CD14-positive monocyte (primary cell): ENCODE data around the gene NEDD4L. TPM values are rescaled to one million over a fixed set of nuclear protein-coding genes. Genes with fewer than 3 reads are reported as not detected.

ENCODE experiments used
- DNase-seq, 3 donors: peaks; one replicate each; pipeline ENCODE4 v3.0.0-alpha.2; 2011 to 2022
- H2AFZ ChIP-seq: 2 replicates; pipeline ENCODE4 v1.6.0; 2012; ENCODE audit warnings: mild to moderate bottlenecking, low read depth, low read length, inconsistent platforms; ENCODE audit not compliant: insufficient read depth, poor library complexity, severe bottlenecking
- H3K27ac ChIP-seq, 2 donors: 1 replicate in 1 of 2; 2 replicates in 1 of 2; pipeline ENCODE4 v1.5.1; 2012 to 2013; ENCODE audit warnings: low read length in 2 of 2, control low read depth in 1 of 2, inconsistent platforms in 1 of 2, low read depth in 1 of 2, mild to moderate bottlenecking in 1 of 2
- H3K27me3 ChIP-seq, 2 donors: one replicate each; pipeline versions ENCODE4 v1.6.0 to v1.6.1; 2011 to 2013; ENCODE audit warnings: low read length in 2 of 2; ENCODE audit not compliant: control insufficient read depth in 2 of 2, insufficient read depth in 2 of 2
- H3K36me3 ChIP-seq, 2 donors: replicated peaks in 1 of 2; 1 replicate in 1 of 2; 2 replicates in 1 of 2; pipeline versions ENCODE4 v1.5.1 to v1.6.1; 2012 to 2013; ENCODE audit warnings: low read length in 2 of 2, control low read depth in 1 of 2, inconsistent platforms in 1 of 2, mild to moderate bottlenecking in 1 of 2; ENCODE audit not compliant: insufficient read depth in 2 of 2, control insufficient read depth in 1 of 2
- H3K4me1 ChIP-seq, 2 donors: 1 replicate in 1 of 2; 2 replicates in 1 of 2; pipeline versions ENCODE4 v1.5.1 to v1.6.1; 2012 to 2013; ENCODE audit warnings: low read length in 2 of 2, control low read depth in 1 of 2, inconsistent platforms in 1 of 2, mild to moderate bottlenecking in 1 of 2, moderate library complexity in 1 of 2; ENCODE audit not compliant: insufficient read depth in 2 of 2, control insufficient read depth in 1 of 2
- H3K4me2 ChIP-seq: replicated peaks from 2 replicates; pipeline ENCODE3; 2012; ENCODE audit warnings: low read length, moderate library complexity, mild to moderate bottlenecking; ENCODE audit not compliant: poor library complexity, severe bottlenecking; ENCODE audit errors: extremely low read depth
- H3K4me3 ChIP-seq, 3 experiments: fragments of 200-600 bp in 1 of 3; sonication (generic) in 1 of 3; replicated peaks in 1 of 3; 1 replicate in 2 of 3; 2 replicates in 1 of 3; pipeline ENCODE4 v1.5.1; 2011 to 2013; ENCODE audit warnings: low read length in 3 of 3, mild to moderate bottlenecking in 3 of 3, control low read depth in 2 of 3, low read depth in 2 of 3, inconsistent platforms in 1 of 3, moderate library complexity in 1 of 3
- H3K79me2 ChIP-seq: 2 replicates; pipeline ENCODE4 v1.6.0; 2012; ENCODE audit warnings: mild to moderate bottlenecking, control low read depth, inconsistent platforms, low read length, moderate library complexity; ENCODE audit not compliant: insufficient read depth
- H3K9ac ChIP-seq: 2 replicates; pipeline ENCODE4 v1.6.0; 2017; ENCODE audit warnings: low read length, mild to moderate bottlenecking; ENCODE audit not compliant: insufficient read depth, poor library complexity, severe bottlenecking
- H3K9me3 ChIP-seq, 2 donors: replicated peaks in 1 of 2; 1 replicate in 1 of 2; 2 replicates in 1 of 2; pipeline versions ENCODE4 v1.5.1 to v1.6.1; 2012 to 2013; ENCODE audit warnings: low read length in 2 of 2, control low read depth in 1 of 2; ENCODE audit not compliant: control insufficient read depth in 1 of 2, insufficient read depth in 1 of 2
- H4K20me1 ChIP-seq: 2 replicates; pipeline ENCODE4 v1.6.0; 2012; ENCODE audit warnings: mild to moderate bottlenecking, low read length, control low read depth, moderate library complexity; ENCODE audit not compliant: insufficient read depth
- H3K27ac Mint-ChIP-seq, 7 donors: one replicate each; pipeline ENCODE4 v1.8.0; 2020; ENCODE audit warnings: mild to moderate bottlenecking in 7 of 7, mixed read lengths in 7 of 7, moderate library complexity in 6 of 7, inconsistent platforms in 2 of 7
- H3K27me3 Mint-ChIP-seq, 3 donors: one replicate each; pipeline ENCODE4 v1.8.0; 2021 to 2022; ENCODE audit warnings: low read depth in 3 of 3, mild to moderate bottlenecking in 3 of 3, mixed read lengths in 3 of 3, moderate library complexity in 3 of 3, inconsistent platforms in 1 of 3
- H3K36me3 Mint-ChIP-seq, 2 donors: one replicate each; pipeline ENCODE4 v1.8.0; 2020; ENCODE audit warnings: mixed read lengths in 2 of 2, inconsistent platforms in 1 of 2, mild to moderate bottlenecking in 1 of 2
- H3K4me1 Mint-ChIP-seq: one replicate; pipeline ENCODE4 v1.8.0; 2020; ENCODE audit warnings: mild to moderate bottlenecking, mixed read lengths
- H3K4me3 Mint-ChIP-seq, 2 donors: one replicate each; pipeline ENCODE4 v1.8.0; 2020; ENCODE audit warnings: mild to moderate bottlenecking in 2 of 2, mixed read lengths in 2 of 2, moderate library complexity in 1 of 2
- H3K9me3 Mint-ChIP-seq, 7 donors: one replicate each; pipeline ENCODE4 v1.8.0; 2020 to 2022; ENCODE audit warnings: mixed read lengths in 7 of 7, mild to moderate bottlenecking in 6 of 7, moderate library complexity in 6 of 7, inconsistent platforms in 2 of 7
- CTCF ChIP-seq: fragments of 200-600 bp; IDR thresholded peaks from one replicate; pipeline ENCODE4 v1.8.0; 2022; ENCODE audit warnings: antibody characterized with exemption, mild to moderate bottlenecking
- WGBS: methylation state at CpG from one replicate; pipeline ENCODE4 v1.1.5; 2013; ENCODE audit warnings: missing lambda C conversion rate; ENCODE audit not compliant: insufficient coverage; 5-methylcytosine and 5-hydroxymethylcytosine counted together
- intact Hi-C, 2 donors: fragments of 100-400 bp; cut with micrococcal nuclease; formaldehyde crosslinking; loops; one replicate each; pipeline versions ENCODE4 v1.15.0 to v1.15.1; 2023
- polyA plus RNA-seq, 3 donors: library from polyadenylated mRNA; depleted of rRNA in 1 of 3; unstranded in 2 of 3; stranded (reverse) in 1 of 3; fragments of 300-500 nt in 2 of 3; fragments of >200 nt in 1 of 3; fragmentation: Illumina TruSeq in 2 of 3; gene quantifications; 1 replicate in 2 of 3; 2 replicates in 1 of 3; pipeline ENCODE4 v1.2.3, GENCODE V29; 2012 to 2021

The NEDD4L gene
- polyA plus RNA-seq, 3 donors: 2.5 to 5.2 (median 4.5) TPM

DNA sequence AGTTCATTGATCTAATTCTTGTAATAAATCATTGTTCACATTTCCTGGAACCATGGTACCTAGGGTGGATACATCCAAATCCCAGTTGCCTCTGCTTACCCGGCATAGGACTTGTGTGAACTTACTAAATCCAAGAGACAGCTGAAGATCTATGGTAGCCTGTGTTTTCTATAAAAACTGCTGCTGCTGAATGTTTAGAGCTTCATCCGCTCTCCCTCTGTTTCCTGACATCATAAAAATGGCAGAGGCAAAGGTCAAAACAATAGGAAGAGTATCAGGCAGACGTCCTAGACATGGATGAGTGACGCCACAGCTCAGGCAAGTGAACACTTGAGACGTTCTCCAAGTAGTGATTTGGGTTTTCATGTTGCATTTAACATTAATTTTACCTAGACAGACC is 326.6 kb downstream of the NEDD4L start:
- Mint-ChIP-seq H3K9me3 (peaks cover 0 to 2% (median 0%) of the 10 kb centered on the region in 7 donors), H3K27ac (no peak overlapping the region), H3K36me3 (peaks cover 4 to 11% of the 10 kb centered on the region in 2 donors), H3K4me1 (no peaks in the 10 kb centered on the region), H3K27me3 (no peaks in the 10 kb centered on the region), H3K4me3 (no peak overlapping the region)
- Histone ChIP-seq H3K4me2 (no peak overlapping the region), H3K9ac (no peak overlapping the region), H3K27me3 (no peaks in the 10 kb centered on the region), H3K27ac (no peak overlapping the region), H2AFZ (no peak overlapping the region), H3K79me2 (no peaks in the 10 kb centered on the region), H3K4me1 (no peaks in the 10 kb centered on the region), H4K20me1 (no peaks in the 10 kb centered on the region), H3K36me3 (no peaks in the 10 kb centered on the region), H3K4me3 (no peak overlapping the region), H3K9me3 (no peaks in the 10 kb centered on the region)
- WGBS: 80% methylated on average over 1 of the region's 5 CpGs
- no peak for TF ChIP-seq CTCF
- DNase-seq: no peak
- intact Hi-C loops: no loop called here

DNA sequence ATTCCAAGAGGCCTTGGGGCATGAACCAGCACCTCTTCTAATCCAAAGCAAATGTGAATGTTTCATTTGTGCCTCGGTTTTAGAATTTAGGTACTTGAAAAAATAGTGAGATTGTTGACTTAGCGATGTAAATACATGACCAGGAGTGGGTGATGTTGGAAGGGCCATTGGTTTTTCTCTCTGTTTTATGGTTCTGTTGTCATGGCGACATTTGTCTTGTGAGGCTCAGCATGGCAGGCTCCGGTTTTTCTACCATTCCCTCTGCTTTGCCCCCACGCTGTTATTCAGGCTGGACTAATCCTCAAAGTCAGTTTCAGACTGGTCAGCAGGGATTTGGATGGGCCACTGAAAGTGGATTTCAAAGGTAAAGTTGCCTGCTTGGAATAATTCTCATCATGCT is 329.5 kb downstream of the NEDD4L start:
- no peak overlapping the region for H3K27ac ChIP-seq
- 100% methylated on average over 1 of the region's 5 CpGs for WGBS
- intact Hi-C loops: no loop called here

More for the DNA sequence above, 329.5 kb downstream of the NEDD4L start:
- no peak overlapping the region for H3K4me3 ChIP-seq
- DNase-seq: no peak
- Mint-ChIP-seq H3K27ac (no peak overlapping the region), H3K9me3 (peaks cover 0 to 2% (median 0%) of the 10 kb centered on the region in 7 donors), H3K36me3 (peaks cover 0 to 8% of the 10 kb centered on the region in 2 donors), H3K4me1 (no peaks in the 10 kb centered on the region), H3K27me3 (no peaks in the 10 kb centered on the region), H3K4me3 (no peak overlapping the region)
- no peaks in the 10 kb centered on the region for H4K20me1 ChIP-seq
- H3K9me3 ChIP-seq: no peaks in the 10 kb centered on the region
- no peak overlapping the region for H3K4me2 ChIP-seq
- no peaks in the 10 kb centered on the region for H3K4me1 ChIP-seq
- TF ChIP-seq CTCF: no peak
- H3K79me2 ChIP-seq: no peaks in the 10 kb centered on the region
- H3K36me3 ChIP-seq: no peaks in the 10 kb centered on the region
- H2AFZ ChIP-seq: no peak overlapping the region
- H3K27me3 ChIP-seq: no peaks in the 10 kb centered on the region
- H3K9ac ChIP-seq: no peak overlapping the region
